Astrocyte of the spinal cord (primary cell): ENCODE measurements around the gene KAT7.

ENCODE experiments used
- DNase-seq: peaks from one replicate; pipeline ENCODE4 v3.0.0; 2011; ENCODE audit warnings: low read depth, low spot score
- H3K4me3 ChIP-seq: 2 replicates; pipeline ENCODE4 v1.5.1; 2011; ENCODE audit warnings: low read depth, mild to moderate bottlenecking, low read length, moderate library complexity
- CTCF ChIP-seq: IDR thresholded peaks from 2 replicates; pipeline ENCODE4 v1.5.1; 2012; ENCODE audit warnings: low read depth, mild to moderate bottlenecking, low read length, inconsistent platforms
- in situ Hi-C: cut with HindIII; loops from 2 replicates; pipeline ENCODE4 v1.10.0; 2017; ENCODE audit warnings: low sequenced_read_pairs

The KAT7 gene

GRCh38 chr17:49795372-49795771 lies 6.9 kb downstream of the KAT7 start:
- no peak for TF ChIP-seq CTCF
- in situ Hi-C loops = no loop called here
- no peak overlapping the region for H3K4me3 ChIP-seq
- no peak for DNase-seq

- no peak overlapping the region for H3K4me3 ChIP-seq
- in situ Hi-C loops = no loop called here
- no peak for DNase-seq
- TF ChIP-seq CTCF = no peak
These were observed 9.7 kb downstream of the KAT7 start for GRCh38 chr17:49798182-49798581.

- DNase-seq = no peak
- TF ChIP-seq CTCF = no peak
- in situ Hi-C loops = no loop called here
- H3K4me3 ChIP-seq = no peak overlapping the region
These were observed 10.3 kb downstream of the KAT7 start for GRCh38 chr17:49798738-49799137.

GRCh38 chr17:49809056-49809455 lies 20.6 kb downstream of the KAT7 start:
- in situ Hi-C loops = no loop called here
- H3K4me3 ChIP-seq = no peak overlapping the region
- TF ChIP-seq CTCF = no peak
- no peak for DNase-seq

GRCh38 chr17:49814781-49815529 lies 26.5 kb downstream of the KAT7 start:
- DNase-seq = no peak
- in situ Hi-C loops = no loop called here
- no peak for TF ChIP-seq CTCF
- no peak overlapping the region for H3K4me3 ChIP-seq

GRCh38 chr17:49815761-49816281 lies 27.3 kb downstream of the KAT7 start:
- in situ Hi-C loops = no loop called here
- TF ChIP-seq CTCF = no peak
- DNase-seq = no peak
- H3K4me3 ChIP-seq = no peak overlapping the region
